IMR-90 (cell line): Measurements from ENCODE around the gene IL2RA.

ENCODE experiments used
- CEBPB ChIP-seq: IDR thresholded peaks from 2 replicates; pipeline ENCODE4 v1.6.1; 2012; ENCODE audit warnings: low read depth, low read length, improper control_type of control experiment
- CTCF ChIP-seq: conservative IDR thresholded peaks from 2 replicates; pipeline ENCODE4 v1.5.1; 2012; ENCODE audit warnings: mild to moderate bottlenecking, low read depth, low read length, improper control_type of control experiment
- MAFK ChIP-seq: IDR thresholded peaks from 2 replicates; pipeline ENCODE4 v1.6.1; 2012; ENCODE audit warnings: low read depth, low read length, improper control_type of control experiment
- POLR2A ChIP-seq: IDR thresholded peaks from 2 replicates; pipeline ENCODE4 v1.6.1; 2012; ENCODE audit warnings: mild to moderate bottlenecking, low read depth, low read length
- RFX5 ChIP-seq: IDR thresholded peaks from 2 replicates; pipeline ENCODE4 v1.8.0; 2012; ENCODE audit warnings: low read depth, mild to moderate bottlenecking, low read length, moderate library complexity
- SMC3 ChIP-seq: fragments of 150-350 bp; IDR thresholded peaks from 2 replicates; pipeline ENCODE4 v1.6.1; 2016; ENCODE audit warnings: low read depth, mild to moderate bottlenecking, antibody characterized with exemption, low read length, moderate library complexity

GRCh38 chr10:6024334-6024682, 37.9 kb downstream of the IL2RA start:
- no peak for TF ChIP-seq RFX5
- TF ChIP-seq CTCF, result no peak
- no peak for TF ChIP-seq MAFK
- TF ChIP-seq POLR2A, result no peak
- TF ChIP-seq CEBPB, result no peak
- TF ChIP-seq SMC3, result no peak
